ENCODE data around the gene ASXL2.
"Not testable (repeated sequence)": the region's sequence is repeated elsewhere in the genome, so short reads cannot be mapped to it uniquely, and the experiment has no call there.

Gene ASXL2

DNA sequence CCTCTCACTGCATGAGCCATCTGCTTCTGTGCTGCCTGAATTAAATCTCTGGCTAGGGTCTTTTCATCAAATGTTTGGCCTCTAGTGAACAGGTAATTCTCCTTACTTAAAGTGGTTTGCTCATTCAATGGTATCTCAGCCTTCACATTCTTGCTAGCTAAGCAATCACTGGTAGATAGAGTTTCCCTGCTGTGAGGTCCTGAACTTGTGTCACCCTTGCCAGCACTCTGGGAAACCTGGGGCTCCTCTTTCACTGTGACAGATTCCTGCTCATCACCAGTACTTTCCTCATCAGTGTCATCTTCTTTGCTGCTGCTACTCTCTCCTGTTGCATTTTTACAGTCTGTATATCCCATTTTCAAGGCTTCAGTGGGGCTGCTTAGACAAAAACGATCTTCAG lies 135.8 kb downstream of the ASXL2 start:
- in situ Hi-C loops (cut with HindIII; ENCODE audit: low sequenced_read_pairs): no loop called here

DNA sequence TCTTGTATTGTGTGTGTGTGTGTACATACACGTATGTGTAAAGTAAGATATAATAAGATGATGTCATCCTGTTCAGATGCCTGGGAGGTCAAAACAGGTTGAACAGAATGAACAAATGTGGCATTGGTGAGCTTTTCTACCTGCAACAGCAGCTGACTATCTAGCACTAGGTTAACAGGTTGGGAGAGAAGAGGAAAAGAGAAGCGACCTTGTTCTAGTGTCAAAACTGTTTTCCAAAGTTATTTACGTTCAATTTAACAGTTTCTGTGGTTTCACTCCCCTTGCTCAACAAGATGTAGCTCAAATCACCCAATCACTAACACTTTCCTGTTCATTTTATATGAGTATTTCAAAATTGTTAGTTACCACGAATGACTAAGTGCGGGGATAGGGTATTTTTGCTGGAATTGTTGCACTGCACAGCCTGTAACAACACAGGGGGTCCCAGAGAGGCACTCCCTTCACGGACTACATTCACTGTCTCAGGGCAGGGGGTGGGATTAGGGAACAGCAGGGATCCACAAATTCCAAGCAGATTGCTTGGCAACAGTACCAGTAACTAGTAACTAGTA lies 137.4 kb downstream of the ASXL2 start:
- in situ Hi-C loops (cut with HindIII; ENCODE audit: low sequenced_read_pairs): no loop called here

DNA sequence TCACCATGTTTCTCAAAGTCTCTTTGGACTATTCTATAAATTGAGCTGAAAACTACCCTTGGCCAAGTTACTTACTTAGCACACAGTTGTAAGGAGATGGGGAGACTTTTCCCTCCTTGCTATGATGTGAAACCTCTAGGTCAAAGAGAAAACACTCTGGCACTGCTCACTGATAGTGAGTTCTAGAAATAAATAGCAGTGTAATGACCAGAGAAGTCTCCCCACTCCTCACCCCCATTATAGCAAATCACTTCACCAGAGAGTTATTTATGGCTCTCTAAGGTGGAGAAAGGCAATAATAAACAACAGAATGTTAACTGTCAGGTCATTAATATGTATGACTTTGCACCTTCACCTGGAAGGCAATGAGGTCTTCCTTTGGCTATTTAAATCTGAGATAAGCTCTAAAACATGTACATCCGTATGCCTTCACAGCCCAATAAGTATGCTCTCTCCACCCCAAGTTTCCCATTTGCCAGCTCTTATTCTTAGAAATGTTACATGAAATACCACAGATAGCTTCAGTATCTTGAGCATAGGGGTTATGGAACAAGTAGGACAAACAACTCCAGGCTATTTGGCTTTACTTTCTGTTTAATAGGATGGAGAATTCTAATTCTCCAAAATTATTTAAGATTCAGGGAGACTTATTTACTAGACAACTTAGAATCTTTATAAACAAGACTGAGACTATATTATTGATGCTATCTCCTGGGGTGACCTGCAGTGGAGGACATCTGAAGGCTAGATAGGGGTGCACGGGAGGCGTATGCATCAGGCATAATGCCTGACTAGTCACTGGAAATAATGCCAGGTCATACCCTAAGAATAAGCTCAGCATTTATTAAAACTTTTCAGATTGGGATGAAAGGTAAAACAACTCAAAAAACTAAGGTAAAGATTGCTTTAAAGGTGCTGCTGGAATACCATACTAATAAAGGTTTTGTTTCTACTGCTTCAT lies 139.6 kb downstream of the ASXL2 start:
- in situ Hi-C loops (cut with HindIII; ENCODE audit: low sequenced_read_pairs): no loop called here

DNA sequence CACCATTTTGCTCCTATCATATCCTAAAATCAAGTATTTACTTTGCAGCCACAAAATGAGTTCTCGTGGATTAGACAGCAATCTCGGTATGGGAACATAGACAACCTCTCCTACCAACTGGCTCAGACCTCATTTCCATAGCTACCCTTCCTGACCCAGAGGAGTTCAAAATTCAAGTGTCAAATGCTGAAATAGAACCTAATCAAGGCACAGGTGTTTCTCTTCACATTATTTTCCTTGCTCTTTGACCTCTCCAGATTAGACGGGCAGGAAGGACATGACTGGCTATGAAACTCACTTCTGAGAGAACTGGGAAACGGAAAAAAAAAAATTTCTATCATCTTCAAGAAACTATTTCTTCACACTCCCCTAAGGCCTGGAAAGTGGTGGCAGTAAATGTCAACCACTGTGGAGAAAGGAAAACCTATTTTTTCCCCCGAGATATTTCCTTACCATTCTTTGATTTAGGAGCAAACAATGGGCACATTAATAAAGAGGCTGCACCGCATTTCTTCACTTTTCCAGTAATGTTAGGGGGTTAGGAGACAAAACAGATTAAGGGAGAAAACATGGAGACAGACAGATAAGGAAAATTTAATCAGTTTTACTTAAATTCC lies 141.3 kb downstream of the ASXL2 start:
- in situ Hi-C loops (cut with HindIII; ENCODE audit: low sequenced_read_pairs): no loop called here

DNA sequence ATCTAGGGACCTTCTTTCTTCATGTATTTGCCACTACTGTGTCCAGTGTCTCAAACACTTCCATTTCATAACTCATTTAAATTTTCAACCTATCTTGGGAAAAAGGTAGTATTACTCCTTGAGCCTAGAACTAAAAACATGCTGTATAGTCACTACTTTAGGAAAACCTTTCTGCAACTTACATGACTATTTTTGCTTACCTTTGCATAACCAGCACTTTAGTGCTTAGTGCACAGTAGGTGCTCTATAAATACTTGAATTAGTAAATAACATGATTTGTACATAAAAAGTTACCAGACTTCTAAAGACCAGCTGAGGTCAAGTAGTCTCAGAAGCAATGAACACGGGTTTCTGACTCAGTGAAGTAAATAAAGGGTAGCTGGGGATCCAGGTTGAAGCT lies 142.5 kb downstream of the ASXL2 start:
- in situ Hi-C loops (cut with HindIII; ENCODE audit: low sequenced_read_pairs): no loop called here

DNA sequence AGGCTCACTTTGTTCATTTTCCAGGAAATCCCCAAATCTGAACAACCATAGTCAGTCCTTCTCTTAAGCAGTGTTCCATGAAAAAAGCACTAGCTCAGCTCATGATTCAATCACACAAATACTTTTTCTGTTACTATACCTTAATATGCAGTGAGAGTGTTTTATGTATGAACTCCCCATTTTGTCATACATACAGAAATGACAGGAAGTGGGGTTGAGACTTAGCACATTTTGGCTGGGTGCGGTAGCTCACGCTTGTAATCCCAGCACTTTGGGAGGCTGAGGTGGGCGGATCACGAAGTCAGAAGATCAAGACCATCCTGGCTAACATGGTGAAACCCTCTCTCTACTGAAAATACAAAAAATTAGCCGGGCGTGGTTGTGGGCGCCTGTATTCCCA lies 149.7 kb downstream of the ASXL2 start:
- in situ Hi-C loops (cut with HindIII; ENCODE audit: low sequenced_read_pairs): no loop called here

DNA sequence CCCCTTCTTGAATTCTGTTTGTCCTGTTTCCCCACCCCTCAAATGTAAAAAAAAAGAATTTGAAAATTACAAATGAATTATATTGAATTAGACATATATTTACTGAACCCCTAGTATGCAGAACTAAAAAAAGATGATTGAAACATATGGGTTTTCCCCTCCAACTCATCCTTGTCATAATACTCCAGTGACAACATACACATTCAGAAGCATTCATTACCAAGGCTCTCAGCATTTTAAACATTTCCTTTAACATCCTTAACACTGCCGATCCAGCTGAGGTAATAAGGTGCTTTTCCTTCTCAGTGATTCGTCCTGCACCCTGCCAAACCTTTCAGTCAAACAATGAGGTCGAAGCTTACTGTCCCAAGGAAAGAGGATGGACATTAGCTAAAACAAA lies 151.8 kb downstream of the ASXL2 start:
- in situ Hi-C loops (cut with HindIII; ENCODE audit: low sequenced_read_pairs): no loop called here

DNA sequence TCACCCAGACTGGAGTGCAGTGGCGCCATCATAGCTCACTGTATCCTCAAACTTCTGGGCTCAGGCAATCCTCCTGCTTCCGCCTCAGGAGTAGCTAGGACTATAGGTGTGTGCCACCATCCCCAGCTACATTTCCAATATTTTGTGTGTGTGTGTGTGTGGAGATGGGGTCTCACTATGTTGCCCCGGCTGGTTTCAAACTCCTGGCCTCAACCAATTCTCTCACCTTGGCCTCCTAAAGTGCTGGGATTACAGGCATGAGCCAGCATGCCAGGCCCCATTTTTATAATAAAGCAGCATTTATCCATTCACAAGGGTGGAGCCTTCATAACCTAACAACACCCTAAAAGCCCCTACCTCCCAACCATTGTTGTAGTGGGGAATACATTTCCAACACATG lies 152.4 kb downstream of the ASXL2 start:
- in situ Hi-C loops (cut with HindIII; ENCODE audit: low sequenced_read_pairs): no loop called here

DNA sequence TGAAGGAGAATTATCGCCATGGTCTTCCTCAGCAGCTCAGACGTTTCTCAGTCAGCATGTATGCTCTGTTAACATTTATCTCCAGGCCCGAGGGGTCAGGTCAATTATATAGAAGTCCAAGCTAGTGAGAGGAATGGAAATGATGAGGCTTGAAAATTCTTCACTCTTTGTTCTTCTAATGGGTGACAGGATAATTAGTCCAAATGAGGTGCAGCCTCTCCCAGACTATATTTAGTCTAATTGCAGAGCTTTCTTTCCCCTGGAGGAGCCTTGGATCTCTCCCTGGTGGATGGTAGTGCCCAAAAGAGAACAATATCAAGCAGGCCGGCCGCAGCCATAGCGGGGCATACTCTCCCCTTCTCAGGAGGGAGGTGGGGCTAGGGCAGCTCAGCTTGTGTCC lies 153.5 kb downstream of the ASXL2 start:
- in situ Hi-C loops (cut with HindIII; ENCODE audit: low sequenced_read_pairs): no loop called here

DNA sequence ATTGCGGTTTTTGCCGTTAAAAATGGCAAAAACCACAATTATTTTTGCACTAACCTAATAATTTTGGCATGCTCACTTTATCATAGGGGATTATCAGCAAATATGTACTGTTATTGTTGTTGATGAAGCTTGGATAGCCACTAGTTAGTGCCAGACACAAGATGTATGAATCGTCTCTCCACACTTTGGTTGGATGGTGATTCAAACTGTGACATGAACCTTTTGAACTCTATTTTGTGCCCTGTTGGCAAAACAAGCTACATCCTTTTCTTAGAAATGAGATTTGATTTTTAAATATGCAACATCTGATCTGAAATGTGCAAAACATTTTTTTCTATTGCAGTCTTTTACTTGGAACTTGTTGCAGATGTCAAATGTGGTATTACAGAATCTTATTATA lies 156.1 kb downstream of the ASXL2 start:
- in situ Hi-C loops (cut with HindIII; ENCODE audit: low sequenced_read_pairs): no loop called here

DNA sequence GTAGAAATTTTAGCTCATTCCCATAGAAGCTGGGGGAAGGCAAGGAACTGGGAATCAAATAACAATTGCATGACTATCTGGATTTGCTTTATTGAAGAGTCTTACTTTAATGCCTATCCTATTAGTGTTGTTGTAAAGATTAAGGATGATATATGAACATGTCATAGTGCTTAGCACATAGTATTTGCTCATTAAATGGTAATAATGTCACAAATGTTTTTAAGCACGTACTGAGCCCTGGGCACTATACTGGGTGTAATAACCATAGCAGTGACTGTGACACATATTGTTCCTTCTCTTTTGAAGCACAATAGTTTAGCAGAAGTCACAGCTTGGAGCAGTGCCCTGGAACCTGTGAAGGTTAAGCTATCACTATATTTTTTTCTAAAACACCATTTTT lies 157.7 kb downstream of the ASXL2 start:
- in situ Hi-C loops (cut with HindIII; ENCODE audit: low sequenced_read_pairs): no loop called here

DNA sequence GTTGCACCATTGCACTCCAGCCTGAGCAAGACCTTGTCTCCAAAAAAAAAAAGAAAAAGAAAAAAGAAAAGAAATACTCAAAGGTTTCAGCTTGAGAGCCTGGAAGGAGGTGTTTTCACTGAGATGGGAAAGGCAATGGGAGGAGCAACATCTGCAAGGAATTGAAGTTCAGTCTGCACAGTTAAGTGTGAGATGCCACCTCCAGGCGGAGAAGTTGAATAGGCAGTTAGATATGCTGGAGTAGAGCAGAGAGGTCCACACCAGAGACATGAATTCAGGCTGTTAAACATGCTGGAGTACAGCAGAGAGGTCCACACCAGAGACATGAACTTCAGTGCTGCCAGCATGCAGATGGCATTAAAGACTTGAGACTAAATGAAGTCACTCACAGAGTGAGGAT lies 163.5 kb downstream of the ASXL2 start:
- in situ Hi-C loops (cut with HindIII; ENCODE audit: low sequenced_read_pairs): no loop called here

DNA sequence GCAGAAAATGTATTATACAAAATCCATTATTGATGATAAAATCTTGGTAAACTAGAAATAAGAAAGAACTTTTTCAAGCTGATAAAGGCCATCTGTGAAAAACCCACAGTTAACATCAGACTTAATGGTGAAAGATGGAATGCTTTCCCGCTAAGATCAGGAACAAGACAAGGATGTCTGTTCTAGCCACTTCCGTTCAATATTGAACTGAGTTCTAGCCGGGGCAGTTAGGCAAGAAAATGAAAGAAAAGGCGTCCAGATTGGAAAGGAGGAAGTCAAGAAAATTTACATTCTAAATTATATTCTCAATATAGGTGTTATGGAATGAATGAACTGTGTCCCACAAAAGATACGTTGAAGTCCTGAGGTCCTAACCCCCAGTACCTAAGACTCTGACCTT lies 165.8 kb downstream of the ASXL2 start:
- in situ Hi-C loops (cut with HindIII; ENCODE audit: low sequenced_read_pairs): no loop called here

DNA sequence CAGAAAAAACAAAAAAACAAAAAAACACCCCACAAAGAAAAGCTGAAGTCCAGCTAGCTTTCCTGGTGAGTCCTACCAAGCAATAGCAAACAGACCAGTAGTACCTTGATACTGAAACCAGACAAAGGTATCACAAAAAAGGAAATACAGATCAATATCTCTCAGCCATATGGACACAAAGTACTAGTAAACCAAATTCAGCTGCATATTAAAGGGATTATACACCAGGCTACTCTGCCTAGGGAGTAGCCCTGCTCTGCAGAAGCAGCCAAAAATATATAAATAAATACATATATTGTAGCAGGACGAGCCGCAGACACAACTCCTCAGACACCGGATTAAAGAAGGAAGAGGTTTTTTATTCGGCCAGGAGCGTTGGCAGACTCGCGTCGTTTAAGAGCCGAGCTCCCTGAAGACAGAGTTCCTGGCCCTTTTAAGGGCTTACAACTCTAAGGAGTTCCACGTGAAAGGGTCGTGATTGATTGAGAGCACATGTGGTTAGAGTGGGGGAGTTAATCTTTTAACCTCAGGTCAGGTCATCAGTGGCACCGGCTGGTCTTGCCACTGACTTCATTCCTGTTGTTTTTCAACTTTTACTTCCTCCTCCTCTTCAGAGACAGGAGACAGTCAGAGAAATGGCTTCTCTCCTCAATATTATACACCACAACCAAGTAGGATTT lies 166.5 kb downstream of the ASXL2 start:
- in situ Hi-C loops (cut with HindIII; ENCODE audit: low sequenced_read_pairs): no loop called here

DNA sequence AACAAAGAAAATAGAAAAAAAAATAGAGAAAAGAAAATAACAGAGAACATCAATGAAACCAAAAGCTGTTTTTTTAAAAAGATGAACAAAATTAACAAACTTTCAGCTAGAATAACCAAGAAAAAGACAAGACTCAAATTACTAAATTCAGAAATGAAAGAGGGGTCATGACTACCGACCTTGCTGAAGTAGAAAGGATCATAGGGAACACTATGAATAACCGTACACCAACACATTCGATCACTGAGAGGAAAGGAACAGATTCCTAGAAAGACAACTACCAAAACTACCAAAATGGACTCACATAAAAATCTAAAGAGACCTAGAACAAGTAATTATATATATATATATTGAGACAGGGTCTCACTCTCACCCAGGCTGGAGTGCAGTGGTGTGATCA lies 167.5 kb downstream of the ASXL2 start:
- in situ Hi-C loops (cut with HindIII; ENCODE audit: low sequenced_read_pairs): no loop called here

DNA sequence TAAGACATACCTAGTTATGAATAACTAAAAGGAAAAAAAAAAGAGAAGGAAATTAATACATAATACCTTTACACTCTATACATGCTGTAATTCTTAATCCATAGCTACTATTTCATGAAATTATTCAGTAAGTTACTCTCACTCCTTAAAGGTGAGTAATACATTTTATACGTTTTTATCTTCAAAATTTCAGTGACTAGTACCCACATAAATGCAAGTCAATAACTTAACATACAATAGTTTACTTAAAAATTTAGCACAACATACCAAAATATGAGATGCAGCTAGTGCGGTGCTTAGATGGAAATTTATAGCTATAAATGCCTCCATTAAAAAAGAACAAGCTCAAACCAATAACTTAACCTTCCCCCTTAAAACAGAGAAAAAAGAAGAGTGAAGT lies 168.9 kb downstream of the ASXL2 start:
- in situ Hi-C loops (cut with HindIII; ENCODE audit: low sequenced_read_pairs): no loop called here

DNA sequence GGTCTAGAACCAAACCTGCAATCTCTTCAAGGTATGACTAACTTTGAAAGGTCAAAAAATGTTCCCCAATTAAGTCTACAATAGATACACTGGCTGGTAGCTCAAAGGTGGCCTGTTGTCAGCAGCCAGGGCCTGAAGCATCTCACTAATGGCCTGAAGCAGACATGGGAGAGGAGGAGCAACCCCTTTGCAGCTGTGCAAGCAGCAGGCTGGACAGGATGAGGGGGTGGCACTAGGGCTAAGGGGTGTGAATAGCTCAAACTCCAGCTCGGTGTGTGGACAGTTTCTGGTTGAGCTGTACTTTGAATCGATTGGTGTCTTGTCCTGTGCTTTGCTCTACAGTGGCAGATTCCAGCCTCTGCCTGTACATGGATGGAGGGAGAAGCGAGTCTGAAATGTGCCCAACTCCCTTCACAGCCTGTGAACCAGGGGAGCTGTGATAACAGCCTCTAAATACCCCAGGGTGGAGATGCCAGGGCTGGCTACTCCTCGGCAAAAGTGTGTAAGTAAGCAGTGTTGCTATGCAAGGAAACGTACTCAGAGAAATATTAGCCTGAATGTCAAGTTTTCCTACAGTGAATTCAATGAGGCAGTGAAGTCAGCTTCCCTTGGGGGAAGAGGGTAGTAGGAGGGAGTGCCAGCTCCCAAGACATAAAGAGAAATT lies 170.2 kb downstream of the ASXL2 start:
- in situ Hi-C loops (cut with HindIII; ENCODE audit: low sequenced_read_pairs): no loop called here

DNA sequence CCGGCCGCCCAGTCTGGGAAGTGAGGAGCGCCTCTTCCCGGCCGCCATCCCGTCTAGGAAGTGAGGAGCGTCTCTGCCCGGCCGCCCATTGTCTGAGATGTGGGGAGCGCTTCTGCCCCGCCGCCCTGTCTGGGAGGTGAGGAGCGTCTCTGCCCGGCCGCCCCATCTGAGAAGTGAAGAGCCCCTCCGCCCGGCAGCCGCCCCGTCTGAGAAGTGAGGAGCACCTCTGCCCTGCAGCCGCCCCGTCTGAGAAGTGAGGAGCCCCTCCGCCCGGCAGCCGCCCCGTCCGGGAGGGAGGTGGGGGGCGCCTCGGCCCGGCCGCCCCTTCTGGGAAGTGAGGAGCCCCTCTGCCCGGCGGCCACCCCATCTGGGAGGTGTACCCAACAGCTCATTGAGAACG lies 172.7 kb downstream of the ASXL2 start:
- in situ Hi-C loops (cut with HindIII; ENCODE audit: low sequenced_read_pairs): not testable (repeated sequence)

DNA sequence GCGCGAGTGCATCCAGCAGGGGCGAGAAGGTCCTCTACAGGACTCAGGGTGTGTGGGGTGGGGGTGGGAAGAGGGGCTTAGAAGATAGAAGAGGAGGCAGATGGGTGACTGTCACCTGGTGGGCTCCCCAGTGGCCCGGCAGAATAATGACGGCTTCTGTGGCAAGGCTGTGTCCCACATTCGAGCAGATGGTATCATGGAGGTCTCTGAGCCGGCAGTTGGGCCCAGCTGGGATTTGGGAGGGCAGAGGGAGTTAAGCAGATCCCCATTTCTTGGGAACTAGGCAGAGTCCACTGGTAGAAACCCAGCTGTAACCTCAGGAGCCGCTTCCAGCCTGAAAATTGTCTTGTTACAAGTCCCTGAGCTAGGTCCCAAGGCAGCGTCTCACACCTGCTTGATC lies 176.5 kb downstream of the ASXL2 start:
- in situ Hi-C loops (cut with HindIII; ENCODE audit: low sequenced_read_pairs): no loop called here

DNA sequence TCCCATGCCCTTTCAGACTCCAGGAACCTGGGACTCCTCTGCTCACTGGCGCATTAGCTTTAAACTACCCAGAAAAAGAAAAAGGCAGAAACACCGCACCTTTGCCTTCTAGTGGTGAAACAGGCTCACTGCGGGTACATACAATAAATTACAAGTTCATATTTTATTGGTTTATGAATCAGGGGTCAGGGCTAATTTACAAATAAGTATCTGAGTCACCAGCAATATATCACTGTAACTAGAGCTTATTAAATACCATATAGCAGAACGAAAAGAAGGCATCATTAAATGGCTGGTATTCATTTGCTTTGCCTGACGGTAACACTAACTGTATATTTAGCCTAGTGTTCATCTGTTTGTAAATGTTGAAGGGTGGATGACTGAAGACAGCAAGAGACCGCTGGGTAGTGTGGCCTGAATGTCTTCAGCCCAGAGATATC lies 178.0 kb downstream of the ASXL2 start:
- in situ Hi-C loops (cut with HindIII; ENCODE audit: low sequenced_read_pairs): no loop called here

DNA sequence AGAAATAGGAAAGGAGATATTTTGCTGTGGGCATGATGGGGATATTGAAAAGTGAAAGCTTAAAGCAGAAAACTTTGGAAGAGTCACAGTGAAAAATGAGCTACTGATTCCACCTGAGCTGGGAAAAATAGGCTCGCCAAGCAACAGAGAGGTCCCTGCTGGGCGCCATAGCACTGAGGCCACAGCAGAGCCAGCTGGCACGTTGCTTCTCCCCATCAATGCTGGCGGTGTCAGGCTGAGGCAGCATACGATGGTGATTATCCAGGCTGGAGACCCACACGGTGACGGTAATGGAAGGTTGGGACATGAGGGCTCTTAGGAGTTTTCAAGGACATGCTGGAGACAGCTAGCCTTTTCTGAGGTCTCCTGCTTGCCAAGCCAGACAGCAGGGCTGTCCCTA lies 179.1 kb downstream of the ASXL2 start:
- in situ Hi-C loops (cut with HindIII; ENCODE audit: low sequenced_read_pairs): no loop called here

Measured in DLD1 (cell line).